Activated CD8-positive, alpha-beta memory T cell treated with anti-CD3 and anti-CD28 coated beads for 36 hours (primary cell): Measurements from ENCODE around the gene PRIMA1. TPM values are rescaled to one million over a fixed set of nuclear protein-coding genes. Genes with fewer than 3 reads are reported as not detected.

Experiments used
- CTCF ChIA-PET: fragments of 350-600 bp; sonication (Branson Sonifier 250); formaldehyde crosslinking; loops from one replicate; lab custom pipeline; 2021; ENCODE audit warnings: antibody characterized with exemption; lab: Charles Lee
- POLR2A ChIA-PET: fragments of 350-600 bp; sonication (Branson Sonifier 250); formaldehyde crosslinking; loops from one replicate; lab custom pipeline; 2021; ENCODE audit warnings: antibody characterized with exemption; lab: Charles Lee
- total RNA-seq, 2 experiments: library from RNA; stranded (reverse); gene quantifications; one replicate each; pipeline ENCODE4 v1.2.3, GENCODE V29; 2021

The PRIMA1 gene
- total RNA-seq, 2 experiments from 2014 or later: not detected

DNA sequence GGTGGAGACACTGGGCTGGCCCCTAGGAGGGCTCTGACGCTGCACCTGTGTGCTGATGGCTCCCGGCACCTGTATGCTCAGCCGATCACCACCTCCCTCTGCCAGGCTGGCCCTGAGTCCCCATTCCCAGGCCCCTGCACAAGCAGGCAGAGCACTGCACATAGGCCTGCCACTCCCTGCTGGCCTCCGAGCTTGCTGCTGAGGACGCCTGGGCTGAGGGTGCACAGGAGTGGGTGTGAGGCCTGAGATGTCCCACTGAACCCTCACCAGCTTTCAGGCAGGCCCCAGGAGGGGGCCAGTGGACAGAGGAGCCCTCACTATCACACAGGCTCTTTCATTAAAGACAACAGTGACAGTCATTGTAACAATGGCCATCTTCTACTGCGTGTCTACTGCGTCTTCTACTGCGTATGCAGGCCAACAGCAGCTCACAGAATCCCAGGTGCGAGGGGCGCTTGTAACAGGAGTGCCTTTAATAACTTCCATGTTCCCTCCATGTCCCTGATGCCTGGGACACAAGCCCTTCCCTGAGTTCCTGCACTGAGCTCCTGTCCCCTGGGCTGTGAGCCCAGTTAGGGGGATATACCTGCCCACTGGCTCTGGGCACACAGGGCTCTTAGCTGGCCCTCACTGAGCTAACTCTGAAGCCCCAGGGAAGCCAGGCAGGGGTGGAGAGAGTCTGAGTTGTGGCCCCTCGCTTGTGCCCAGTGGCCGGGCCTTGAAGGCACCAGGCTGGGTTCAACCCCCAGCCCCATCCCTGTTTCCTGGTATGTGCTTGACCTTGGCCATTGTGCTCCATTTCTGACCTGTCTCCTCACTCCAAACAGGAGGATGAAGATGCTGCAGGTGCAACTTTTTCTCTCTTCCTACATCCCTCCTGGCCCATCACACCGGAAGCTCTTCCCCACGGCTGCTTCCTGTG, 71.3 kb downstream of the PRIMA1 start:
- POLR2A ChIA-PET: no interaction called here
- CTCF ChIA-PET: no interaction called here

DNA sequence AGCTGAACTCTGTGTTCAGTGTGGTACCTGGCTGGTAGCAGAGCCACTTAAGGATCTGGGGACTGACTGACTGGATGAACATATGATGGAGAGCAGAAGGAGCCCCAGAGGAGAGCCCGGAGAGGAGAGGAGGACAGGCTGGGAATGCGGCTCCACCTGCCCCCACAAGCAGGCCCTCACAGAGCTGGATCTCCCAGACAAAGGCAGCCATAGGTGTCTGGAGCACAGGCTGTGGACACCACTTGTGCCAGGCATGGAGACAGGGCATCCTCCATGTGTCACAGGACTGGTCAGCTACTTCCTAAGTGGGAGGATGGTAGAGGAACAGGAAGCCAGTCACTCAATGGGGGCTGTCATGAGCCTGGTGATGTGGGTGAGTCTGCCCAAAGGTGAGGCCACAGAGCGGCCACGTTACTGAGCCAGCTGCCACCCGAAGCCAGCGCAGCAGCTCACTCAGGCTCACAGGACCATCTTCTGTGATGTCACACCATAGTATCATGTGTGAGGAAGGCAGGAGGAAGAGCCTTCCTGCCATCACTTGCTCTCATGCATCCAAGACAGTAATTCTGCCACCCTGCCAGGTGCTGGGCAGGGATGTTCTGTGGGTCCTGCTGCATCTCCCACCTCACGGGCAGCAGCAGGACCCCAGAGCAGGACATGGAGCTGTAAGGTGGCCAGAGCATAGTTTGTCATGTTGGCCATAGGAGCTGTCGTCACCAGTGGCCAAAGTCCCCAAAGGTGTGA, 72.1 kb downstream of the PRIMA1 start:
- POLR2A ChIA-PET: no interaction called here
- CTCF ChIA-PET: no interaction called here

DNA sequence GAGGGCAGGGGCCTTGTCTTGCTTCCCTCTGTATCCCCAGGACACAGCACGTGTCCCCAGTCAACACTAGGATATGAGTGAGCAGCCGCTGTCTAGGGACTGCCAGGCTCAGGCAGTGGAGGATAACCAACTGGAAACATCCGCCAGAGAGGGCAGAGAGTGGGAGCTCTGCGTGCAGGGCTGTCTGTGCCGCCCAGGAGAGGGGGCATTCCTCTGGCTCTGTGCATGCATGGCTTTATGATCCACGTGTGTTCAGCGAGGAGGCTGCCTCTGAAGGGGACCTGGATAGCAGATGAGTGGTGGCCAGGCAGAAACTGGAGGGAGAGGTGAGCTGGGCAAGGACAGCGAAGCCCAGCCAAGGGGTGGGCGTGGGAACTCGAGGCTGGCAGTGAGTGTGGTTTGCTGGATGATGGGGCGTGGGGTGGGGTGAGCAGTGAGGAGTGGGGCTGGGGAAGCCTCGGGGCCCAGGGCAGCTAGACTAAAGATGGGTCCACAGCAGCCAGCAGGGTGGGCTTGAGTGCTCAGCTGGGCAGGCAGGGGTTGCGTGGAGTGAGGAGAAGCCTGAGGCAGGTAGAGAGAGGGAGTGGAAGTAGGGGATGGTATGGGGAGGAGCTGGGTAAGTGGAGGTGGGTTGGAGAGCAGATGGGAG, 72.9 kb downstream of the PRIMA1 start:
- ChIA-PET POLR2A (no interaction called here), CTCF (no interaction called here)

DNA sequence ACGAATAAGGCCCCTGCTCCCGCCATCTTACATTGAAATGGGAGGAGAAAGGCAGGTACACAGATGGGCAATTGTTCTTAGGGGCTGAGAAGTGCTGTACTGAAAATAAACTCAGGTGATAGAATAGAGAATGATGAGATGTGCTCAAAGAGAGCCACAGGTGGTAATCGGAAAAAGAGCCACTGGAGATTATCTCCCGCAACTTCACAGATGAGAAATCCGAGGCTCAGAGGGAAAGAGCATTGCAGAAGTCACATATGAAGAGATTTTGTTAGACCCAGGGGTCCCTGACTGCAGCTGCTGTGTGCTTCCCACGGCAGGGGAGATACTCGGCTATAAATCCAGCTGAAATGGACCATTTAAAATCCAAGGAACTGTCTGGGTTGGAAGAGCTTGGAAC, 73.7 kb downstream of the PRIMA1 start:
- ChIA-PET CTCF (no interaction called here), POLR2A (no interaction called here)

DNA sequence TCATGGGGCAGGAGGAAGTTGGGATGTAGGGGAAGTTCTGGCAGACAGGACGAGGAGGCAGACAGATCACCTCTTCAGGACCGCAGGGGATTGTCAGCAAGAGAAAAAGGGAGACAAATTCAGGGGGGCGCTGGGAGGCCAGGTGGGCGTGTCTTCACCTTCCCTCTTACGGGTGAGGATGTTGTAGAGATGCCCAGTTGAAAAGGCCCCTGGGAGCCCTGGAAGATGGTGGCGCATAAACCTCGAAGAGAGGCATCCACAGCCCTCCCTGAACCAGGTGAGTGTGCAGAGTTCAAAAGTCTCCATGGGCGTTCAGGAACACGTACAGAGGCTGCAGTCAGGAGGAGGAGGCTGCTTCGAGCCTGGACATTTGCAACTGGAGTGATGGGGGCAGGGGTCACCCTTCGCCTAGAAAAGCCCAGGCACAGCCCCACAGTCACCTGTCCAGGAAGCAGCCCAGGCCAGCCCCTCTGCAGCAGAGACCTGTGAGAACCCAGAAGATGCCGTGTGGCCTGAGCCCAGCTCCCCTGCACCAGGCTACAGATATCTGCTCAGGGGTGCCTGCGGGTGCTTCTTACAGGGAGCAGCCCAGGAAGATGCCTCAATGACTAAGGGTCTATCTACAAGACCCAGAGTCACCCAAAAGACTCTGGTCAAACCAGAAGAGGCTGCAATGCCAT, 74.4 kb downstream of the PRIMA1 start:
- CTCF ChIA-PET: no interaction called here
- POLR2A ChIA-PET: no interaction called here

DNA sequence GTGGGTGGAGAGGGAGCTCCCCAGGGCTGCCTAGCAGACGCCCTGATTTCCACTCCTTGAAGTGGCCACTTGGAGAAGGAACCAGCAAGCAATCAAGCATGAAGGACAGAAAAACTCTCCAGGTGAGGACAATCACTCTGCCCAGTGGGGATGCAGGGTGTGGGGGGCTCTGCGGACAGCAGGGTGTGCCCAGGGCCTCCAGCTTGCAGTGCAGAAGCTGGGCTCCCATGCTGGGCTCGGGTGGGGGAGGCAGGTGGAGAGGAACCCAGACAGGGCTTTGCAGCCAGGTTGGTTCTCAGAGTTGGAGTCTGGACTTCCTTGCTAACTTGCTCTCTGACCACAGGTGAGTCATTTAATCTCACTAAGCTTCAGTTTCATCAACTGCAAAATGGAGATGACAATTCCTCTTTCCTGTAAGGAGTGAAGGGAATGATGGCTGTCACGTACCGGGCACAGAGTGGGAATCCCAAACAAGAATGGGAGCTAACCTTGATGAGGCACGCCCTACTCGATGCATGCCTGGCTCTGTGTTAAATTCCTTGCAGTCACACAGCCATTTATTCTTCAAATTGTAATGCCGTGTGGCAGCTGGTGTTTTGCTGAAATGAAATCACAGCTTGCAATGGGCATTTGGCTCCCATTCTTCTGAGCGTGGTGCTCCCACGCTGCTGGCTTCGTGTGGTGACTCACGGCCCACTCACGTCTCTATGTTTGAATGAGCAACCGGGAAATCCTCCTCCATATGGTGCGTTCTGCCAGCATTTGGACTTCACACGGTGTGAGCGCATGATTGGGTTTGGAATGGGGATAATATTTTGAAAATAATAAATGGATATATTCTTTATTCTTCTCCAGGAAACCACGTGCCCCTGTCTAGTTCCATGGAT, 75.2 kb downstream of the PRIMA1 start:
- CTCF ChIA-PET: no interaction called here

DNA sequence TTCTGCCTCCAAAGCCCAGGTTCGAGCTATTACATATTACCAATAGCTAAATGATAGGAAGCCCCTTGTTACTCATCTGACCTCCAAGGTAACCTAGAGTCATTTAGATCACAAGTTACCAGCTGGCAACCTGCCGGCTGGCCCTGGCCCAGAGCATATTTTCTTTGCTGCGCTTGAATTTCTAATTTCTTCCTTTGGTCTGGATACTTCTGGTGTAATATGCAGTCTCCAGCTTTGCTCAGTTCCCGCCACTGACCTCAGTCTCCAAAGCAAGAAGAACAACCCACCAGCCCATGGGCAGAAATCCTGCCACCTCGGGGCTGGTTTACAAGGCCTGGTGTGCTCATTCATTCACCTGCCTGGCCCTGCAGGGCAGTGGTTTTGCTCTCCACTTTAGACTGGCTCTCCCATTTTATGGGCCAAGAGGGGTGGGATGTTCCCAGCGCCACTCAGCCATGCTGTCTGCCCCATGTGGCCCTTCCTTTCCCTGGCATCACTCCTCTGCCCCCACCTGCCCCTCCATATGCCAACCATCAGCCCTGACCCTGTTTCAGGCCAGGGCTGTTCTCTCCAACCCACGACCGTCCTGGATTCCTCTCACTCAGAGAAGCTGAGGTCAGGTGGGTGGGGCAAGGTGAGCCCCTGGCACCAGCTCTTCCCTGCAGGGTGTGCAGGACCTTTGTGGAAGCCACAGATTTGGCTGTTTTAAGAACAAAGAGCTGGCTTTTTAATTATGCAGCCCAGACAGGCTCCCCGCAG, 76.0 kb downstream of the PRIMA1 start:
- ChIA-PET CTCF (no interaction called here), POLR2A (no interaction called here)

More for the DNA sequence above, 75.2 kb downstream of the PRIMA1 start:
- POLR2A ChIA-PET: no interaction called here

DNA sequence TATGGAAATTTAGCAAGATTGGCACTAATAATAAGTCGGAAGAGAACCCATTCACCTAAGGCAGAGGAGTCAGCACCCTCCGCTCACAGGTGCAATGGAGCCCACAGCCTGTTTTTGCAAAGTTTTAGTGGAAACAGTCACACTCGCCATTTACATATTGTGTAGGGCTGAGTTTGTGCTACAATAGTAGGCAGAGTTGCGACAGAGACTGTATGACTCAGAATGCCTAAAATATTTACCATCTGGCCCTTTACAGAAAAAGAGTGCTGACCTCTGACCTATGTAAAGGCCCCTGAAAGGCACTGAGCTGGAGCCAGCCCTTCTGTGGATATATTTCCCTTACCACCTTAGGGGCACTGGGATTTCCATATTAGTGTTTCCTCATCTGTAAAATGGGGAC, 79.0 kb downstream of the PRIMA1 start:
- CTCF ChIA-PET: no interaction called here
- POLR2A ChIA-PET: no interaction called here

DNA sequence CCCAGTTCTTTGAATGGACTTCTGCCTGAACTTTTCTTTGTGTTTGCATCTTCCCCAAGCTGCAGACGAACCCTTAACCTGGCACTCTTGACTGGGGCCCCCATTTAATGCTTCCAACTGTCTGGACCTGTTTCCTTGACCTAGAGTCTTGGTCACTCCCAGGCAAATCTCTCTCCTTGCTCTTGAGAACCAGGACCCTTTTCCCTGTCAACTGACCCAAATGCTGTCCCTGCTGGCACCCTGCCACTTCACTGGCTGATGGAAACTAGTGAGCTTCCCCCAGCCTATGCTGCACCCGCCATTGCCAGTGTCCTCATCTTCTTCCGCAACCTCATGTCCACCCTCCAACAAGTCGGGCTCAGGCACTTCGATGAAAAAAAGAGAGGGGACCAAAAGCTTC, 79.5 kb downstream of the PRIMA1 start:
- ChIA-PET CTCF (no interaction called here), POLR2A (no interaction called here)

DNA sequence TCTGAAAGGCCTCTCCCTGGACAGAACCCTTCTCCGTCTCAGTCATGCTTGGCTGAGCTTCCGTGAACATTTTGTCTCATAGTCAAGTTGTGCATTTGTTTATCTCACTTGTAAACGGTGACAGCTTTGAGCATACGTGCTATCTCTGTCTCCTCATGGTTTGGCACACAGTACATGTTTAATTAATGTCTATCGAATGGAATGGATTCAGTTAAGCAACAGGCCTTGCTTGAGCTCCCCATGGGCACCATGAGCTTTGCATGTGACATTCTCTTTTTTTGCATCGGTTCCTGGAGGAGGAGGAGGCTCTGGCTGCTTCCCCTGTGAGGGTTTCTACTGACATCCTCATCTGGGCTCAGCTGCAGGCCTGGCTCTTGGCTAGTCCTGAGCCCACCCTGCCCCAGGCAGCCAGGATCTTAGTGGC, 80.0 kb downstream of the PRIMA1 start:
- POLR2A ChIA-PET: no interaction called here
- CTCF ChIA-PET: no interaction called here

DNA sequence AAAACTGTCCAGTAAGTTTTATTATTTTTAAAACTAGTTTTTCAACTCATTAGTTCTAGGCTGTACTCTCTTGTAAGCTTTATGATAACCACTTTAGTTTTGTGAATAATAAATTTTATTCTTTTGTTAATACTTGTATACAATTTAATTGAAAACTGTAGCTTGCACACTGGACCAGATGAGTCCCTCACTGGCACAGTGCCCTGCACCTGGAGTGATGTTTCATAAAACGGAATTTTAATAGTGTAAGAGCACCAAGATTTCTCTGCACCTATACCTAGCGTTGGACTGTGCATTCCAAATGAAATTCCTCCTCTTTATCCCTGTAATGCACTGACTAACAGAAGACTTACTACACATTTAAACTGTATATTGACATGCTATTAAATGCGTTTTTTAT, 80.8 kb downstream of the PRIMA1 start:
- ChIA-PET CTCF (no interaction called here), POLR2A (no interaction called here)

DNA sequence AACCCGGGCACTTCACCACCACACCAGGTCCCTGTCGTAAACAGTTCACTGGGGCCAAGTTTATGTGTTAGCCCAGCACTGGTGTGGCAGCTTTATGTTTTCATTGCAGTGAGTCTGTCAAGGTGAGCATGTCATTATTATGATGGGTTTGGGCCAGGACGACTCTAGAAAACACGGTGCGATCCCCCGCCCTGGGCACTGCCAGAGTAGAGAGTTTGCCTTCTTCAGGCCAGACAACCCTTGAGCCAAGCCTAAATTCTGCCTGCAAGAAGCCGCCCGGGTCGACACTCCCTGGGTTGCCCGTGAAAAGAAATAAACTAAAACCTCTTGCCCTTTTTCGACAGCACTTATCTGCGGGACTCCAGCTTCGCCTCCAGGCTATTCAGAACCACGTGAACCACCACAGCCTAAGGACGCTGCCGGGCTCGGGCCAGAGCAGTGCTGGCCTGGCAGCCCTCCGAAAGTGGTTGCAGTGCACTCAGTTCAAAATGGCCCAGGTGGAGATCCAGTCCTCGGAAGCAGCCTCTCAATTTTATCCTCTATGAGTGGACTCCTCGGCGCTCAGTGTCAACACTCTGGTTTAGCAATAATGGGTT, 81.8 kb downstream of the PRIMA1 start:
- ChIA-PET POLR2A (no interaction called here), CTCF (no interaction called here)

DNA sequence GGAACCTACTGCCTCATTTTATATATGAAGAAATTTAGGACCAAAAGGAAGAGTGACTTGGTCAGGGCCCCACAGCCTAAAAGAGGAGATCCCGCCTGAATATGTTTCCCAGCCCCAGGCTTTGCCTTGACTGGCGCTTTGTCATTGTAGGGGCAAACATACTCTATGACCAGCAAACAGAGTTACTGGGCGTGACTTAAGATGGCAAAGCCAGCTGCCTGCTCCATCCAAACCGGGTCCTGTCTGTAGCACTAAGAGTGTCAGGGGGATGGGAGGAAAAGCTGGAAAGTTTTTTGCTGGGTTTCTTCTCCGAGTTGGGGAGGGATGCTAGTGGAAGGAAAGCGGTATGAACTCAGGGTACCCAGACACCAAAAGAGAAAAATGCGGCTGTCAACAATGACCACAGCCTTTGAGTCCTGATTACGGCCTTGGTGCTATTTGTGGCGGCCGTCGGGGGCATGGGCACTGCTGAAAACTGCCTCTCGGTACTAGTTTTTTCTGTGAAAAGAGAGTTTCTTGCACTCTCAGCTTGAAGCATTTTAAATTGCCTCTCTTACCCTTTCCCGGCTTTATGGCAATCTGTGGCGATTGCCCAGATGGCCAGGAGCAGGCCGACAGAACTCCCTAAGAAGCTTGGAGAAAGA, 82.7 kb downstream of the PRIMA1 start:
- ChIA-PET CTCF (no interaction called here), POLR2A (no interaction called here)

DNA sequence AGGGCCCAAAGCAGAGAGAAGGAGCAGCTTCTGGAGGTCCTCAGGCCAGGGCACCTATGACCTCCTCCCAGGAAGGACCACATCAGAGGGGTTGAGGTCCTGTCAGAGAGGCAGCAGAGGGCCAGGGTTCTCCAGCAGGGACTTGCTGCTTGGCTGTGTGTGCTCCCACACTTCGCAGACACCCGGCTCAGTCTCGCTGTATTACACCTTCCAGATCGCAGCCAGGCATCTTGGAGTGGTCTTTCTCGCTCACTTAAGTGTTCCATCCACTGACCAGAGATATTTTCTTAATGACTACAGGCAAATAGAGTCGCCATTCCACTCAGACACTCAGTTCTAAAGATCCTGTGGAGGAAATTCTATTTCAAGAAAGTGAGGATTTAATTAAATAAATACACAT, 84.3 kb downstream of the PRIMA1 start:
- ChIA-PET POLR2A (no interaction called here), CTCF (interaction anchor here (1.3 kb wide), 1 partner anchor 8 kb away, joined by 3 read pairs; no protein-coding TSS in a partner anchor)

DNA sequence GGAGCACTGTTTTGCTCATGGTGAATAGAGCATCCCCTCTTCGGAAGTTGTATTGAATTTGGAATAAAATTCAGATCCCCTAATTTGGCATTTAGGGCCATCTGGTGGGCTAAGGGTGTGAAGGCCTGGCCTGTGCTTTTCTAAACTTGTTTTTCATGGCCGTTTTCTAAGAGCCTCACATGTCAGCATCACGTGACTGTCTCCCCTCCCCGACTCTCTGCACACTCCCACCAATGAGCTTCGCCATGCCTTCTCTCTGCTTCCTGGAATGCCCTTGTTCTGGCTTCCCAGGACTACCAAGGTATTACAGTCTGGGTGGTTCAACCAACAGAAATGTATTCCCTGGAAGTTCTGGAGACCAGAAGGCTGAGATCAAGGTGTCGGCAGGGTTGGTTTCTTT, 85.3 kb downstream of the PRIMA1 start:
- ChIA-PET POLR2A (no interaction called here), CTCF (no interaction called here)

DNA sequence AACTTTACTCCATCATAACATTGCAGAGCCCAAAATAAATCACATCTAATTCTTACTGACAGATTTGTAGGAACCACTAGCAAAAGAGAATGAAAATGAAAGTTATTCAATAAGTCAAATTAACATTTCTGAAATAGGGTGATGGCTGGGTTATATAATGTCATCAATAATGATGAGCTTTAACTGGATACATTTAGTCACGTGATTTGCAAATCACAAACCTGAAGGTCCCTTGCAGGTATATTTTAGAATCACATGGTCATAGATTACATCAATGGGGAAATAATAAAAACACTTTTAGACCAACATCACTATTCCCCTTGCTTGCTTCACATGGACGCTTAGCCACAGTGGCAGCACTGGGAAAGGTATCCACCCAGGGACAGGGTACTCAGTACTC, 86.7 kb downstream of the PRIMA1 start:
- POLR2A ChIA-PET: no interaction called here

DNA sequence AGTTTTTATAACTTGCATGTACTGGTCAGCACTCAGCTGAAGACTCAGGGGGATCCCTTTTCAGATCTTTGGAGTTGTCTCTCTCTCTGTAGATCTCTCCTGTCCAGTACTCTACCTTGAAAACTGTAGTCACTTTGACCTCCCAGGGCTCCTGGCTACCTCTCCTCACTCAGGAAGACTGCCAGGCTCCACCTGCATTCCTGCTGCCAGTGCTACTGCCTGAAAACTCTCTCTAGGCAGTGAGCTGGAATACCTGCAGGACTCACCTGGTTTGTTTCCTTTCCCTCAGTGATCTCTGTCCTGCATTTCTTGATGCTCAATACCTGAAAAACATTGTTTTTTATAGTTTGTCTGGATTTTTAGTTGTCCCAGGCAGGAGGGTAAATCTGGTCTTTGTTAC, 87.4 kb downstream of the PRIMA1 start:
- POLR2A ChIA-PET: no interaction called here
- CTCF ChIA-PET: no interaction called here

More for the DNA sequence above, 86.7 kb downstream of the PRIMA1 start:
- CTCF ChIA-PET: no interaction called here
